Peyer's patch (tissue), 4 donors: ENCODE results near the gene PSMG1. TPM values are rescaled to one million over a fixed set of nuclear protein-coding genes. Genes with fewer than 3 reads are reported as not detected.

Source experiments
- DNase-seq, 3 donors: peaks; one replicate each; pipeline ENCODE4 v3.0.0-alpha.2; 2017 to 2019
- H3K27ac ChIP-seq, 4 donors: fragments of 200-600 bp; sonication (generic); one replicate each; pipeline ENCODE4 v1.5.1; 2016 to 2019
- H3K27me3 ChIP-seq, 2 donors: fragments of 200-600 bp; sonication (generic); one replicate each; pipeline ENCODE4 v1.5.1; 2019
- H3K36me3 ChIP-seq, 3 donors: fragments of 200-600 bp; sonication (generic); one replicate each; pipeline ENCODE4 v1.5.1; 2016 to 2019
- H3K4me1 ChIP-seq, 4 donors: fragments of 200-600 bp; sonication (generic); one replicate each; pipeline ENCODE4 v1.5.1; 2016 to 2019
- H3K4me3 ChIP-seq, 4 donors: fragments of 200-600 bp; sonication (generic); 1 replicate in 3 of 4; 2 replicates in 1 of 4; pipeline ENCODE4 v1.5.1; 2016 to 2019; ENCODE audit warnings: mild to moderate bottlenecking in 1 of 4
- H3K9me3 ChIP-seq, 4 donors: fragments of 200-600 bp; sonication (generic); one replicate each; pipeline ENCODE4 v1.5.1; 2016 to 2019; ENCODE audit warnings: mild to moderate bottlenecking in 1 of 4
- POLR2A ChIP-seq, 2 donors: fragments of 450-650 bp; IDR thresholded peaks; one replicate each; pipeline ENCODE4 v1.5.1; 2017; ENCODE audit warnings: antibody characterized with exemption in 2 of 2, mild to moderate bottlenecking in 2 of 2, moderate library complexity in 2 of 2
- total RNA-seq, 4 donors: library from RNA; depleted of rRNA; stranded (reverse); fragments of >200 nt; gene quantifications; one replicate each; pipeline ENCODE4 v1.1.0, GENCODE V29; 2016
- TF ChIP-seq, protein P1 (sequence below), 6 experiments: fragments of 450-650 bp in 4 of 6; fragments of 200-600 bp in 2 of 6; sonication (generic) in 1 of 6; IDR thresholded peaks; one replicate each; pipeline ENCODE4 v1.5.1; 2017 to 2019; ENCODE audit warnings: antibody characterized with exemption in 6 of 6, mild to moderate bottlenecking in 3 of 6, moderate library complexity in 1 of 6

Gene PSMG1
- total RNA-seq, 4 donors from 2014 or later, result 8.3 to 17.0 (median 13.4) TPM

DNA sequence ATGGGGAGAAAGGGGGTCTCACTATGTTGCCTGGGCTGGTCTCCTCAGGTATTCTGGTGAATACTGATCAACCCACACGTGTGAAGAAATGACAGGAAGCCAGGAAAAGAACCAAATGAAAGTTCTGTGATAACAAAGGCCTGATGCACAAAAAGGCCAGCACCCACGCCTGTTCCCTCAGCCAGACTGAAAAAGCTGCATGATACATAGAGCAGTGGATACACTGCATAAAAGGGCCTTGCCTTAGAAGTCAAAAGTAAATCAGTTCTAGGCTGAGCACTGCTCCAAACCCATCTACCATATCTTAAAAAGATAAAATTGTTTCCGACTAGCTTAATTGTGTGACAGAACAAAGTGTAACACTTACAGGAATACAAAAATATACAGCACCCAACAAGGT, 36.9 kb upstream of the PSMG1 start:
- H3K9me3 ChIP-seq, result no peaks in the 10 kb centered on the region
- TF ChIP-seq POLR2A (IDR thresholded peaks at IDR 0.05), result no peak
- TF ChIP-seq, protein P1, sequence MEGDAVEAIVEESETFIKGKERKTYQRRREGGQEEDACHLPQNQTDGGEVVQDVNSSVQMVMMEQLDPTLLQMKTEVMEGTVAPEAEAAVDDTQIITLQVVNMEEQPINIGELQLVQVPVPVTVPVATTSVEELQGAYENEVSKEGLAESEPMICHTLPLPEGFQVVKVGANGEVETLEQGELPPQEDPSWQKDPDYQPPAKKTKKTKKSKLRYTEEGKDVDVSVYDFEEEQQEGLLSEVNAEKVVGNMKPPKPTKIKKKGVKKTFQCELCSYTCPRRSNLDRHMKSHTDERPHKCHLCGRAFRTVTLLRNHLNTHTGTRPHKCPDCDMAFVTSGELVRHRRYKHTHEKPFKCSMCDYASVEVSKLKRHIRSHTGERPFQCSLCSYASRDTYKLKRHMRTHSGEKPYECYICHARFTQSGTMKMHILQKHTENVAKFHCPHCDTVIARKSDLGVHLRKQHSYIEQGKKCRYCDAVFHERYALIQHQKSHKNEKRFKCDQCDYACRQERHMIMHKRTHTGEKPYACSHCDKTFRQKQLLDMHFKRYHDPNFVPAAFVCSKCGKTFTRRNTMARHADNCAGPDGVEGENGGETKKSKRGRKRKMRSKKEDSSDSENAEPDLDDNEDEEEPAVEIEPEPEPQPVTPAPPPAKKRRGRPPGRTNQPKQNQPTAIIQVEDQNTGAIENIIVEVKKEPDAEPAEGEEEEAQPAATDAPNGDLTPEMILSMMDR (IDR thresholded peaks at IDR 0.05), result no peak
- DNase-seq, result no peak
- no peak overlapping the region for H3K4me3 ChIP-seq
- no peaks in the 10 kb centered on the region for H3K4me1 ChIP-seq
- H3K27ac ChIP-seq, result no peak overlapping the region
- H3K27me3 ChIP-seq, result no peaks in the 10 kb centered on the region
- peaks cover 0 to 64% (median 0%) of the 10 kb centered on the region in 3 donors for H3K36me3 ChIP-seq

DNA sequence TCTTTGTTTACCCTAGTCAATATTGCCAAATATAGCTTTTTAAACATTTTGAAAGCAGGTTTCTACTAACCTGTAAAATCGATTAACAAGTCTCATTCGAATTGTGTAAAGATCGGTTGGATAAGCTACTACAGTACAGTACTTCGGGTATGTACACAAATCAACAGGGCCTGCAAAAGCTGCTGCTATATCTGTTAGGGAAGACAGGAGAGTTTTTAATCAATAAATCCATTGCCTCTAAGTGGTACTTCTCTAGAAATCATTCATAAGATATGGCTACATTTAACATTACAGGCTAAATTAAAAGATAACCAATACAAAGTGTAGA, 34.8 kb upstream of the PSMG1 start:
- TF ChIP-seq, protein P1 (IDR thresholded peaks at IDR 0.05), result no peak
- TF ChIP-seq POLR2A (IDR thresholded peaks at IDR 0.05), result no peak
- Histone ChIP-seq H3K27ac (no peak overlapping the region), H3K36me3 (peaks cover 0 to 64% (median 0%) of the 10 kb centered on the region in 3 donors), H3K27me3 (no peaks in the 10 kb centered on the region), H3K9me3 (no peaks in the 10 kb centered on the region), H3K4me1 (no peaks in the 10 kb centered on the region), H3K4me3 (no peak overlapping the region)
- DNase-seq, result no peak

DNA sequence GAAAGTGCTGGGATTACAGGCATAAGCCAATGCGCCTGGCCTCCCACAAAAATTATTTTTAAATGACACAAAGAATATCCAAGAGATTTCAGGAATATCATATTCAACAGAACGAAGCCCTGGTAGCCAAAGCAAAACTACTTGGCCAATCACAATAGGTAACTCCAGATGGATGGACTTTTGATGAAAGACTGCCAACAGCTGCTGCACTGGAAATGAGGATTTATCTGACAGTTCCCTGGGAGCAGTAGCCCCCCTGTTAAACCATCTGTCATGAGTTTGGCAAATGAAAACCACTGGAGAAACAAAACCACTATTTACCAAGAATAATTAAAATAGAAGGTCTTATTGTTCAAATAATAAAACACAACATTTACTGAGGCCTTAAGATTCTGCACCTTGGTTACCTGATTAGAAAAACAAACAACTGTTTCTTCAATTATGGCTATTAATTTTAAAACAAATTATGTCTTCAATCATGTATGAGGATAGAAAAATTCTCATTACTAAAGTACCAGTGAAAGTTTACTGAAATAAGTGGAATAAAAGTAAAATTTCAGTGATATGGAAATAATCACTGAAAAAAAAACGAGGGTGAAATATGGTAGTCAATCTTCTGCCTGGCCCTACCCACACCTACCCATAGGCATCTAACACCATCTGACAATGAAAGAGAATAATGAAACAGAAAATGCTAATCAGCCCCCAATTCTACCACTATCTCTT, 34.3 kb upstream of the PSMG1 start:
- no peaks in the 10 kb centered on the region for H3K4me1 ChIP-seq
- no peaks in the 10 kb centered on the region for H3K27me3 ChIP-seq
- no peak overlapping the region for H3K4me3 ChIP-seq
- H3K36me3 ChIP-seq, result peaks cover 0 to 65% (median 0%) of the 10 kb centered on the region in 3 donors
- H3K9me3 ChIP-seq, result no peaks in the 10 kb centered on the region
- TF ChIP-seq, protein P1 (IDR thresholded peaks at IDR 0.05), result no peak
- no peak overlapping the region for H3K27ac ChIP-seq
- DNase-seq, result no peak

DNA sequence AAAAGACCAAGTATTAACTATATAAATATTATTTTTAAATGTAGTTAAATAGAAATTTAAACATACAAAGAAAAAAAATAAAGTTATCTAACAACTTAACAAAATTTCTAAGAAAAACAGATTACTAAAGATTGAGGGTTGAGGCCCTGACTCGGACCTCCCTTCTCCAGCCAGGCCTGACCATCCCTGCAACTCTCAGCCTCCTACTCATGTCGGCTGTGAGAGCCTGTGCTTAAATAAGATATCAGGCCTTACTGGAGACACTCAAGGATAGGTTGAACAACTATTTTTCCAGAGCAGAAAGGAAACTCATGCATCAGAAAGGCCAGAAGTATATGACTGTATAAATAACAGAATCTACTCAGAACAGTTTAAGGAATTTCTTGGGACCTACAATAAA, 33.0 kb upstream of the PSMG1 start:
- no peaks in the 10 kb centered on the region for H3K27me3 ChIP-seq
- no peak for DNase-seq
- TF ChIP-seq, protein P1 (IDR thresholded peaks at IDR 0.05), result no peak
- no peak for TF ChIP-seq POLR2A (IDR thresholded peaks at IDR 0.05)
- peaks cover 0 to 59% (median 0%) of the 10 kb centered on the region in 3 donors for H3K36me3 ChIP-seq
- no peaks in the 10 kb centered on the region for H3K9me3 ChIP-seq
- no peak overlapping the region for H3K4me3 ChIP-seq
- no peak overlapping the region for H3K27ac ChIP-seq
- H3K4me1 ChIP-seq, result no peaks in the 10 kb centered on the region

DNA sequence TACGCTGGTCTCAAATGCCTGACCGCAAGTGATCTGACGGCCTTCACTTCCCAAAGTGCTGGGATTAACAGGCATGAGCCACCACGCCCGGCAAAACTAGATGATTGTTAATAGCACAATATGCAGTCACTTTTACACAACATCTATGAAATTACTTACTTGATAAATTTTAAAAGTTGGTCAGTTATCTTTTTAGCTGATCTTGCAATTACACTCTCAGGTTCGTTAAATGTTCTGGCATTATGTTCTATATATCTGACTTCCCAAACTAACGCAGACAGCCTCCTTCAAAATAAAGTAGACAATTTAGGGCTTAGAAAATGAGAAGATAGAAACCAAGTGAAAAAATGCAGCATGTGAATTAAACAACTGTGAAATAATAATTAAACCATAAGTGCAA, 31.8 kb upstream of the PSMG1 start:
- TF ChIP-seq POLR2A (IDR thresholded peaks at IDR 0.05), result no peak
- TF ChIP-seq, protein P1 (IDR thresholded peaks at IDR 0.05), result no peak
- Histone ChIP-seq H3K36me3 (peaks cover 0 to 61% (median 0%) of the 10 kb centered on the region in 3 donors), H3K27ac (no peak overlapping the region), H3K4me3 (no peak overlapping the region), H3K9me3 (no peaks in the 10 kb centered on the region), H3K27me3 (no peaks in the 10 kb centered on the region), H3K4me1 (no peaks in the 10 kb centered on the region)
- no peak for DNase-seq

DNA sequence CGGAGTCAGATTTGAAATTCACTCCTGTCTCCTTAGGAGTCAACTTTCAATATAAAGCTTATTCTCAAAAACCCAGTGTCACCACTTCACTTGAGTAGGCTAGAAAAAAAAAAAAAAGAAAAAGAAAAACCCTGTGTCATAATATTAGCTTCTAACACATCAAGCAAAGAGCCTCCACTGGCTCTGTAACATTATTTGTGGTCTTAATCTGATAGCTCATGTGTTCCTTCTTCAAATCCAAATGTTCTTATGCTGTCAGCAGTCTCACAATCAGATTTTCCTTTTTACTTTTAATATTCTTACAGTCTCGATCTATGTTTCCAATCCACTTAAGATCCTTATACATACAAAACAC, 26.1 kb upstream of the PSMG1 start:
- H3K4me1 ChIP-seq, result no peaks in the 10 kb centered on the region
- TF ChIP-seq, protein P1 (IDR thresholded peaks at IDR 0.05), result no peak
- TF ChIP-seq POLR2A (IDR thresholded peaks at IDR 0.05), result no peak
- no peak overlapping the region for H3K27ac ChIP-seq
- DNase-seq, result no peak
- no peak overlapping the region for H3K4me3 ChIP-seq
- H3K9me3 ChIP-seq, result no peaks in the 10 kb centered on the region
- H3K36me3 ChIP-seq, result peaks cover 0 to 68% (median 0%) of the 10 kb centered on the region in 3 donors
- H3K27me3 ChIP-seq, result no peaks in the 10 kb centered on the region
